Activated CD8-positive, alpha-beta memory T cell treated with anti-CD3 and anti-CD28 coated beads for 36 hours (primary cell): ENCODE results near the gene RPS27L. TPM values are rescaled to one million over a fixed set of nuclear protein-coding genes. Genes with fewer than 3 reads are reported as not detected.
"Not testable (repeated sequence)": the region's sequence is repeated elsewhere in the genome, so short reads cannot be mapped to it uniquely, and the experiment has no call there.

Experiments used
- CTCF ChIA-PET: fragments of 350-600 bp; sonication (Branson Sonifier 250); formaldehyde crosslinking; loops from one replicate; lab custom pipeline; 2021; ENCODE audit warnings: antibody characterized with exemption; lab: Charles Lee
- POLR2A ChIA-PET: fragments of 350-600 bp; sonication (Branson Sonifier 250); formaldehyde crosslinking; loops from one replicate; lab custom pipeline; 2021; ENCODE audit warnings: antibody characterized with exemption; lab: Charles Lee
- total RNA-seq, 2 experiments: library from RNA; stranded (reverse); gene quantifications; one replicate each; pipeline ENCODE4 v1.2.3, GENCODE V29; 2021

RPS27L gene
- total RNA-seq, 2 experiments from 2014 or later, result 160 to 166 TPM

DNA sequence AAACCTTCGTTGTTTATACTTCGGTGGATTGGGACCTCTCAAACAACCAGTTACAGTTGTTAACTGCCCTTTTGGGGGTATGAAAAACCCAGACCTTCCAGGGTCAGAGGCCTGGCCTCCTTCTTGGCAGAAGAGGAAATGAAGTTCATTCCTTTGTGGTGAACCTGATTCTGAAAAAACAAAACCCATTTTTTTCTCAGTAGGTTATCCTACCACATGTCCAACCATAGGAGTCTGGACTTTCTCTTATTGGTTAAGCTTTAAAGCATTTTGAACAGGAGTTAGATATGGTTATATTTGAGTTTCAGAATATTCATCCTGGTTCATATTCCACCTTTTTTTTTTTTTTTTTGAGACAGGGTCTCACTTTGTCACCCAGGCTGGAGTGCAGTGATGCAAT, 42.8 kb downstream of the RPS27L start:
- POLR2A ChIA-PET, result no interaction called here
- CTCF ChIA-PET, result interaction anchor here (0.7 kb wide), 1 partner anchor 66 kb away, joined by 3 read pairs; no protein-coding TSS in a partner anchor

GRCh38 chr15:63112871-63113270, 44.4 kb downstream of the RPS27L start:
- CTCF ChIA-PET, result no interaction called here
- POLR2A ChIA-PET, result no interaction called here

DNA sequence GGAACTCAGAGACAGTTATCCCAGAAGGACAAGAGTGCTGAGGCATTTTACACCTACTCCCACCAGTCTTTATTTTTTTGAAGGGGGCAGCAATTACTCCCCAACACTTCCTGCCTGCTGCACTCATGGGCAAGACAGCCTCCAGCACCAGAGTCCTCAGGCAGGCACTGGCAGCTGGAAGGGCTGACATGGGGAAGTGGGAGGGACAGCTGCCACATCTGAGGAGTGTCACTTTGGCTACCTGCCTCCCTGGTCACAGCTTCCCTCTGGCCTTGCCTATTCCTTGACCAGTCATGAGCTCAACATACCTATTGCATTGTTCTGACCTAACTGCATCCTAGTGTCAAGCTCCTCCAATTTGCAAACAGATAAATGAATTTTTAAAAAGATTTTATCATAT, 45.8 kb downstream of the RPS27L start:
- ChIA-PET CTCF (interaction anchor here (0.7 to 1.1 kb wide), 2 partner anchors 19 to 63 kb away, joined by 3 read pairs; no protein-coding TSS in a partner anchor), POLR2A (interaction anchor here (0.6 kb wide), 1 partner anchor 38 kb away, joined by 3 read pairs; no protein-coding TSS in a partner anchor)

DNA sequence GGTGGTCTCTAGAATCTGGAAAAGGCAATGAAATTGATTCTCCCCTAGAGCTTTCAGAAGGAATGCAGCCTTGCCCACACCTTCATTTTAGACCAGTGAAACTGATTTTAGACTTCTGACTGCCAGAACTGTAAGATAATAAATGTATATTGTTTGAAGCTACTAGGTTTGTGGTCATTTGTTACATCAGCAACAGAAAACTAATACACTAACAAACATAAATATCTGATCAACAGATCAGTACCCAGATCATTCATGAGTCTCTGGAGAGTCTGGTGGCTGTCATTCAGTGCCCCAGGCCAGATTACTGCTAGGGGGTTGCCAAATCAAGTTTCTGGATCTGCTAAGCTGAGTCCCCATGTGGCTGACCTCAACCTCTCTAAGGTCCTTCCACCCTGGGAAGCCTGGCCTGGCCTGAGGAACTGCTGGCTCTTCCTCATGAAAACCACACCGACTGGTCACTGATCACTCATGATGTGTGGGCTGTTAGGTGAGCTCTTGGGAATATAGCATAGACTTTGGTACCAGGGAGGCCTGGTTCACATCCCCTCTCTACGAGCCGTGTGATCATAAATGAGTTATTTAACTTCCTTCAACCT, 46.8 kb downstream of the RPS27L start:
- ChIA-PET CTCF (no interaction called here), POLR2A (no interaction called here)

- POLR2A ChIA-PET, result no interaction called here
- CTCF ChIA-PET, result no interaction called here
Measured at GRCh38 chr15:63109920-63110319, 47.4 kb downstream of the RPS27L start.

DNA sequence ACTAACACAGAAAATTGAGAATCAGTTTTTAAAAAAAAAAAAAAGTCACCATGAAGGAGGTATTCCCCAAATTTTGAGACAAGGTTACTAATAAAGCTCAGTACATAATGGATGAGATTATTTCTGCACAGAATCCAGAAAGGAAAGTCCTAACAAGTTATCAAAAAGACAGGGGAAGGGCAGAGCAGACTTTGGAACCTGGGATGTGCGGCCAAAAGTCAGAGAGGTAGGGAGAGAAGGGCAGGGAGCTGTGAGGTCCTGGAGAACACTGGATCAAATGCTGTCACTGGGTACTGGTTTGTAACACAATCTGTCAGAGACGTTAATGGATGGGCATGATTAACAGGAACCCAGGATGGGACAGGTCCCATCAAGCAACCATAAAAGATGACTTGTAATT, 47.8 kb downstream of the RPS27L start:
- CTCF ChIA-PET, result no interaction called here
- POLR2A ChIA-PET, result no interaction called here

GRCh38 chr15:63107895-63108546, 49.3 kb downstream of the RPS27L start:
- POLR2A ChIA-PET, result no interaction called here
- CTCF ChIA-PET, result no interaction called here

DNA sequence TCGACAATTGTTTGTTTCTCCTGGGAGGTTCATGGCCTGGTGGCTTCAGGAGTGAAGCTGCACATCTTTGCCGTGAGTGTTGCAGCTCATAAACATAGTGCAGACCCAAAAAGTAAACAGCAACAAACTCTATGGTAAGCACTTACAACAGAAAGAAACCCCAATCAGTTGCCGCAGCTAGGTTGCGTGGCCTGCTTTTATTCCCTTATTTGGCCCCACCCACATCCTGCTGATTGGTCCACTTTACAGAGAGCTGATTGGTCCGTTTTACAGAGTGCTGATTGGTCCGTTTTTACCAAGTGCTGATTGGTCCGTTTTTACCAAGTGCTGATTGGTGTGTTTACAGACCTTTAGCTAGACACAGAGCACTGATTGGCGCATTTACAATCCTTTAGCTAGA, 51.9 kb downstream of the RPS27L start:
- CTCF ChIA-PET, POLR2A ChIA-PET: not testable (repeated sequence)

- CTCF ChIA-PET, result no interaction called here
- POLR2A ChIA-PET, result no interaction called here
Measured at GRCh38 chr15:63104727-63105126, 52.5 kb downstream of the RPS27L start.

GRCh38 chr15:63103416-63103815, 53.9 kb downstream of the RPS27L start:
- POLR2A ChIA-PET, result no interaction called here
- CTCF ChIA-PET, result no interaction called here

GRCh38 chr15:63099581-63099980, 57.7 kb downstream of the RPS27L start:
- CTCF ChIA-PET, result interaction anchor here (1.7 kb wide), 1 partner anchor 51 kb away, joined by 4 read pairs; no protein-coding TSS in a partner anchor
- POLR2A ChIA-PET, result not testable (repeated sequence)

DNA sequence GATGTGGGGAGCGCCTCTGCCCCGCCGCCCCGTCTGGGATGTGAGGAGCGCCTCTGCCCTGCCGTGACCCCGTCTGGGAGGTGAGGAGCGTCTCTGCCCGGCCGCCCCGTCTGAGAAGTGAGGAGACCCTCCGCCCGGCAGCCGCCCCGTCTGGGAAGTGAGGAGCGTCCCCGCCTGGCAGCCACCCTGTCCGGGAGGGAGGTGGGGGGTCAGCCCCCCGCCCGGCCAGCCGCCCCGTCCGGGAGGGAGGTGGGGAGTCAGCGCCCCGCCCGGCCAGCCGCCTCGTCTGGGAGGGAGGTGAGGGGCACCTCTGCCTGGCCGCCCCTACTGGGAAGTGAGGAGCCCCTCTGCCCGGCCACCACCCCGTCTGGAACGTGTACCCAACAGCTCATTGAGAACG, 58.4 kb downstream of the RPS27L start:
- CTCF ChIA-PET, POLR2A ChIA-PET: not testable (repeated sequence)

Other genes starting within 250 kb of the RPS27L start
- gene TPM1, start 114.7 kb downstream of the RPS27L start, total RNA-seq, result 1 to 10 TPM; 8.0 to 8.5 TPM
- 10 to 100 TPM; 28.4 to 29.1 TPM for gene LACTB, start 35.6 kb downstream of the RPS27L start, total RNA-seq
- gene RAB8B, start 32.1 kb upstream of the RPS27L start, total RNA-seq, result 100 to 1,000 TPM; 156 to 165 TPM
- 1 to 10 TPM; 5.7 to 7.4 TPM for gene APH1B, start 120.1 kb upstream of the RPS27L start, total RNA-seq
- not detected for gene CA12, start 224.4 kb upstream of the RPS27L start, total RNA-seq